HepG2 (cell line): ENCODE data around the gene PLPP3. TPM values are rescaled to one million over a fixed set of nuclear protein-coding genes. Genes with fewer than 3 reads are reported as not detected.
A peak's percentile ranks its signal among the peaks of the same experiment; 100 is the strongest.

Experiments used
- ARID5B ChIP-seq: IDR thresholded peaks from 2 replicates; pipeline ENCODE4 v1.4.0; 2020; ENCODE audit warnings: mild to moderate bottlenecking, missing genetic modification reagents
- ATF1 ChIP-seq: IDR thresholded peaks from 2 replicates; pipeline ENCODE4 v1.6.1; 2016; ENCODE audit warnings: mild to moderate bottlenecking, control low read depth
- BCL6 ChIP-seq: IDR thresholded peaks from 2 replicates; pipeline ENCODE4 v1.6.1; 2016; ENCODE audit warnings: missing genetic modification reagents, missing compliant biosample characterization
- GATA4 ChIP-seq: sonication (generic); IDR thresholded peaks from 2 replicates; pipeline ENCODE4 v1.6.1; 2016; ENCODE audit warnings: antibody characterized with exemption, low read depth, borderline replicate concordance
- HOXD1 ChIP-seq: sonication (generic); formaldehyde crosslinking; IDR thresholded peaks from 2 replicates; pipeline ENCODE4 v1.5.0; 2020; ENCODE audit warnings: missing genetic modification reagents
- KDM2A ChIP-seq: sonication (generic); formaldehyde crosslinking; IDR thresholded peaks from 2 replicates; pipeline ENCODE4 v1.4.0; 2020; ENCODE audit warnings: low read depth, missing genetic modification reagents, borderline replicate concordance
- KLF16 ChIP-seq, 2 experiments: sonication (generic) in 1 of 2; formaldehyde crosslinking in 1 of 2; IDR thresholded peaks; 2 replicates each; pipeline versions ENCODE4 v1.6.1 to v1.8.0; 2016 to 2023; ENCODE audit warnings: missing genetic modification reagents in 2 of 2, missing compliant biosample characterization in 1 of 2
- MAFK ChIP-seq, 2 experiments: IDR thresholded peaks in 1 of 2; conservative IDR thresholded peaks in 1 of 2; 2 replicates each; pipeline ENCODE4 v1.6.1; 2011; ENCODE audit warnings: improper control_type of control experiment in 2 of 2, low read length in 2 of 2
- NR2F6 ChIP-seq, 2 experiments: IDR thresholded peaks; 2 replicates each; pipeline ENCODE4 v1.6.1; 2016; ENCODE audit warnings: antibody characterized with exemption in 1 of 2, mild to moderate bottlenecking in 1 of 2
- POLR2G ChIP-seq: fragments of 200-400 bp; formaldehyde crosslinking; IDR thresholded peaks from 2 replicates; pipeline ENCODE4 v1.6.1; 2018; ENCODE audit warnings: mild to moderate bottlenecking, low read depth, low read length, moderate library complexity
- RFXANK ChIP-seq: IDR thresholded peaks from 2 replicates; pipeline ENCODE4 v1.6.1; 2016
- SALL1 ChIP-seq: sonication (generic); formaldehyde crosslinking; IDR thresholded peaks from 2 replicates; pipeline ENCODE4 v1.8.0; 2022; ENCODE audit warnings: mild to moderate bottlenecking, missing genetic modification reagents
- SKI ChIP-seq: fragments of 450-650 bp; IDR thresholded peaks from one replicate; pipeline ENCODE4 v1.6.1; 2018; ENCODE audit warnings: mild to moderate bottlenecking; ENCODE audit not compliant: partially characterized antibody
- ZBTB7B ChIP-seq: sonication (generic); formaldehyde crosslinking; IDR thresholded peaks from 2 replicates; pipeline ENCODE4 v1.4.0; 2020; ENCODE audit warnings: missing genetic modification reagents
- ZNF331 ChIP-seq: sonication (generic); formaldehyde crosslinking; IDR thresholded peaks from 2 replicates; pipeline ENCODE4 v1.4.0; 2020; ENCODE audit warnings: missing genetic modification reagents
- ZNF644 ChIP-seq: IDR thresholded peaks from 2 replicates; pipeline ENCODE4 v1.6.1; 2016; ENCODE audit warnings: low read depth
- ZNF660 ChIP-seq: sonication (generic); formaldehyde crosslinking; IDR thresholded peaks from 2 replicates; pipeline ENCODE4 v1.5.1; 2020; ENCODE audit warnings: mild to moderate bottlenecking, low read depth, missing genetic modification reagents, borderline replicate concordance
- polyA plus RNA-seq, 8 experiments: library from polyadenylated mRNA; depleted of rRNA in 3 of 8; stranded (reverse) in 7 of 8; unstranded in 1 of 8; fragments of >200 nt; fragmentation: Illumina TruSeq in 4 of 8; extraction: Trizol in 4 of 8; gene quantifications; 2 replicates each; pipeline versions ENCODE4 v1.2.1 to v1.2.3, GENCODE V29; 2011 to 2016; ENCODE audit warnings: low read depth in 4 of 8, missing spikeins in 1 of 8, mixed read lengths in 1 of 8; ENCODE audit not compliant: insufficient read depth in 1 of 8
- total RNA-seq, 5 experiments: library from RNA; depleted of rRNA; stranded (reverse); fragments of >200 nt; fragmentation: Illumina TruSeq; extraction: Trizol; gene quantifications; 2 replicates each; pipeline ENCODE4 v1.2.3, GENCODE V29; 2016; ENCODE audit warnings: low read depth in 1 of 5
- TF ChIP-seq, protein P1 (sequence below): sonication (generic); formaldehyde crosslinking; IDR thresholded peaks from 2 replicates; pipeline ENCODE4 v1.8.1; 2022; ENCODE audit warnings: low read depth, mild to moderate bottlenecking, missing genetic modification reagents
- TF ChIP-seq, protein P2 (sequence below): sonication (generic); formaldehyde crosslinking; IDR thresholded peaks from 2 replicates; pipeline ENCODE4 v1.4.0; 2020; ENCODE audit warnings: missing genetic modification reagents, borderline replicate concordance

Gene PLPP3
- total and polyA plus RNA-seq, 2 of the 13 experiments (the other 11 are each of a cell fraction or from before 2014, with no cell fraction given) = 49.7 to 65.8 TPM

- TF ChIP-seq KLF16 (CRISPR knock-in tag; IDR thresholded peaks at IDR 0.05) (peak in 1 of 2 experiments; percentile 18; a peak in 1 of 4 replicates), HOXD1 (CRISPR knock-in tag) (peak; percentile 42; the same call in 1 of the 2 replicates), SALL1 (CRISPR knock-in tag) (peak; percentile 68), BCL6 (CRISPR knock-in tag) (peak; percentile 90), POLR2G (peak; percentile 47; the same call in 1 of the 2 replicates), RFXANK (0 out of 2 replicates have a peak, but pooled peaks have one; percentile 33), ZBTB7B (CRISPR knock-in tag) (peak; percentile 87; the same call in 1 of the 2 replicates), ZNF331 (CRISPR knock-in tag) (peak; percentile 49; the same call in 1 of the 2 replicates), GATA4 (peak; percentile 31; the same call in 1 of the 2 replicates), ZNF644 (CRISPR knock-in tag) (0 out of 2 replicates have a peak, but pooled peaks have one; percentile 10), ARID5B (CRISPR knock-in tag) (peak; percentile 91), ZNF660 (CRISPR knock-in tag) (no peak), KDM2A (CRISPR knock-in tag) (0 out of 2 replicates have a peak, but pooled peaks have one; percentile 43), MAFK (conservative IDR thresholded peaks at IDR 0.05 in 1 of 2, IDR thresholded peaks at IDR 0.05 in 1 of 2; ENCODE audit: low read length in 2 of 2) (no peak), ATF1 (CRISPR knock-in tag) (0 out of 2 replicates have a peak, but pooled peaks have one; percentile 24), NR2F6 (IDR thresholded peaks at IDR 0.05) (peak; percentile 89), NR2F6 (CRISPR knock-in tag; IDR thresholded peaks at IDR 0.05) (peak; percentile 85), SKI (no peak)
- TF ChIP-seq, protein P1, sequence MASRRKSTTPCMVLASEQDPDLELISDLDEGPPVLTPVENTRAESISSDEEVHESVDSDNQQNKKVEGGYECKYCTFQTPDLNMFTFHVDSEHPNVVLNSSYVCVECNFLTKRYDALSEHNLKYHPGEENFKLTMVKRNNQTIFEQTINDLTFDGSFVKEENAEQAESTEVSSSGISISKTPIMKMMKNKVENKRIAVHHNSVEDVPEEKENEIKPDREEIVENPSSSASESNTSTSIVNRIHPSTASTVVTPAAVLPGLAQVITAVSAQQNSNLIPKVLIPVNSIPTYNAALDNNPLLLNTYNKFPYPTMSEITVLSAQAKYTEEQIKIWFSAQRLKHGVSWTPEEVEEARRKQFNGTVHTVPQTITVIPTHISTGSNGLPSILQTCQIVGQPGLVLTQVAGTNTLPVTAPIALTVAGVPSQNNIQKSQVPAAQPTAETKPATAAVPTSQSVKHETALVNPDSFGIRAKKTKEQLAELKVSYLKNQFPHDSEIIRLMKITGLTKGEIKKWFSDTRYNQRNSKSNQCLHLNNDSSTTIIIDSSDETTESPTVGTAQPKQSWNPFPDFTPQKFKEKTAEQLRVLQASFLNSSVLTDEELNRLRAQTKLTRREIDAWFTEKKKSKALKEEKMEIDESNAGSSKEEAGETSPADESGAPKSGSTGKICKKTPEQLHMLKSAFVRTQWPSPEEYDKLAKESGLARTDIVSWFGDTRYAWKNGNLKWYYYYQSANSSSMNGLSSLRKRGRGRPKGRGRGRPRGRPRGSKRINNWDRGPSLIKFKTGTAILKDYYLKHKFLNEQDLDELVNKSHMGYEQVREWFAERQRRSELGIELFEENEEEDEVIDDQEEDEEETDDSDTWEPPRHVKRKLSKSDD = no peak
- TF ChIP-seq, protein P2, sequence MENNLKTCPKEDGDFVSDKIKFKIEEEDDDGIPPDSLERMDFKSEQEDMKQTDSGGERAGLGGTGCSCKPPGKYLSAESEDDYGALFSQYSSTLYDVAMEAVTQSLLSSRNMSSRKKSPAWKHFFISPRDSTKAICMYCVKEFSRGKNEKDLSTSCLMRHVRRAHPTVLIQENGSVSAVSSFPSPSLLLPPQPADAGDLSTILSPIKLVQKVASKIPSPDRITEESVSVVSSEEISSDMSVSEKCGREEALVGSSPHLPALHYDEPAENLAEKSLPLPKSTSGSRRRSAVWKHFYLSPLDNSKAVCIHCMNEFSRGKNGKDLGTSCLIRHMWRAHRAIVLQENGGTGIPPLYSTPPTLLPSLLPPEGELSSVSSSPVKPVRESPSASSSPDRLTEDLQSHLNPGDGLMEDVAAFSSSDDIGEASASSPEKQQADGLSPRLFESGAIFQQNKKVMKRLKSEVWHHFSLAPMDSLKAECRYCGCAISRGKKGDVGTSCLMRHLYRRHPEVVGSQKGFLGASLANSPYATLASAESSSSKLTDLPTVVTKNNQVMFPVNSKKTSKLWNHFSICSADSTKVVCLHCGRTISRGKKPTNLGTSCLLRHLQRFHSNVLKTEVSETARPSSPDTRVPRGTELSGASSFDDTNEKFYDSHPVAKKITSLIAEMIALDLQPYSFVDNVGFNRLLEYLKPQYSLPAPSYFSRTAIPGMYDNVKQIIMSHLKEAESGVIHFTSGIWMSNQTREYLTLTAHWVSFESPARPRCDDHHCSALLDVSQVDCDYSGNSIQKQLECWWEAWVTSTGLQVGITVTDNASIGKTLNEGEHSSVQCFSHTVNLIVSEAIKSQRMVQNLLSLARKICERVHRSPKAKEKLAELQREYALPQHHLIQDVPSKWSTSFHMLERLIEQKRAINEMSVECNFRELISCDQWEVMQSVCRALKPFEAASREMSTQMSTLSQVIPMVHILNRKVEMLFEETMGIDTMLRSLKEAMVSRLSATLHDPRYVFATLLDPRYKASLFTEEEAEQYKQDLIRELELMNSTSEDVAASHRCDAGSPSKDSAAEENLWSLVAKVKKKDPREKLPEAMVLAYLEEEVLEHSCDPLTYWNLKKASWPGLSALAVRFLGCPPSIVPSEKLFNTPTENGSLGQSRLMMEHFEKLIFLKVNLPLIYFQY (CRISPR knock-in tag) = peak; percentile 88; the same call in 1 of the 2 replicates
Observed at GRCh38 chr1:56448529-56449300, 130.6 kb downstream of the PLPP3 start (continued).
